WTC11 (cell line): ENCODE measurements around the gene TRIM9. TPM values are rescaled to one million over a fixed set of nuclear protein-coding genes. Genes with fewer than 3 reads are reported as not detected.

ENCODE experiments used
- CREB1 ChIP-seq: sonication (generic); formaldehyde crosslinking; IDR thresholded peaks from 2 replicates; pipeline ENCODE4 v1.8.0; 2023; ENCODE audit warnings: mild to moderate bottlenecking, missing genetic modification reagents
- CREM ChIP-seq: sonication (generic); formaldehyde crosslinking; IDR thresholded peaks from 2 replicates; pipeline ENCODE4 v1.8.1; 2022; ENCODE audit warnings: mild to moderate bottlenecking, missing genetic modification reagents, moderate library complexity
- EMX1 ChIP-seq: fragments of 250-450 bp; sonication (Bioruptor Pico); IDR thresholded peaks from 2 replicates; pipeline ENCODE4 v1.8.0; 2021; ENCODE audit warnings: mild to moderate bottlenecking
- IRF1 ChIP-seq: sonication (generic); formaldehyde crosslinking; IDR thresholded peaks from 2 replicates; pipeline ENCODE4 v1.8.0; 2023; ENCODE audit warnings: missing genetic modification reagents
- MYBL2 ChIP-seq: sonication (generic); formaldehyde crosslinking; IDR thresholded peaks from 2 replicates; pipeline ENCODE4 v1.8.1; 2023; ENCODE audit warnings: mild to moderate bottlenecking, moderate library complexity, missing genetic modification reagents
- NFE2L1 ChIP-seq: sonication (generic); formaldehyde crosslinking; IDR thresholded peaks from 2 replicates; pipeline ENCODE4 v1.8.1; 2023; ENCODE audit warnings: missing genetic modification reagents
- NR2C2 ChIP-seq: sonication (generic); formaldehyde crosslinking; IDR thresholded peaks from 2 replicates; pipeline ENCODE4 v1.8.0; 2022; ENCODE audit warnings: mild to moderate bottlenecking, missing genetic modification reagents
- SMAD3 ChIP-seq: sonication (generic); formaldehyde crosslinking; IDR thresholded peaks from 2 replicates; pipeline ENCODE4 v1.8.0; 2022; ENCODE audit warnings: missing genetic modification reagents, mild to moderate bottlenecking, borderline replicate concordance
- SP1 ChIP-seq: sonication (generic); formaldehyde crosslinking; conservative IDR thresholded peaks from 2 replicates; pipeline ENCODE4 v1.8.1; 2022; ENCODE audit warnings: missing genetic modification reagents
- TP53 ChIP-seq: sonication (generic); formaldehyde crosslinking; IDR thresholded peaks from 2 replicates; pipeline ENCODE4 v1.8.1; 2023; ENCODE audit warnings: mild to moderate bottlenecking, missing genetic modification reagents
- USF1 ChIP-seq: sonication (generic); formaldehyde crosslinking; IDR thresholded peaks from 2 replicates; pipeline ENCODE4 v1.8.0; 2022; ENCODE audit warnings: mild to moderate bottlenecking, missing genetic modification reagents
- USF2 ChIP-seq: sonication (generic); formaldehyde crosslinking; IDR thresholded peaks from 2 replicates; pipeline ENCODE4 v1.8.1; 2023; ENCODE audit warnings: mild to moderate bottlenecking, missing genetic modification reagents, moderate library complexity
- ZBTB21 ChIP-seq: sonication (generic); formaldehyde crosslinking; IDR thresholded peaks from 2 replicates; pipeline ENCODE4 v1.8.1; 2023; ENCODE audit warnings: mild to moderate bottlenecking, missing genetic modification reagents, borderline replicate concordance
- ZBTB43 ChIP-seq: sonication (generic); formaldehyde crosslinking; IDR thresholded peaks from 2 replicates; pipeline ENCODE4 v1.8.1; 2023; ENCODE audit warnings: mild to moderate bottlenecking, missing genetic modification reagents
- ZNF219 ChIP-seq: sonication (generic); formaldehyde crosslinking; IDR thresholded peaks from 2 replicates; pipeline ENCODE4 v1.8.0; 2023; ENCODE audit warnings: missing genetic modification reagents, mild to moderate bottlenecking, borderline replicate concordance
- ZNF396 ChIP-seq: fragments of 250-450 bp; sonication (Bioruptor Pico); IDR thresholded peaks from 2 replicates; pipeline ENCODE4 v1.8.0; 2021; ENCODE audit warnings: mild to moderate bottlenecking, moderate library complexity, borderline replicate concordance
- ZNF416 ChIP-seq: fragments of 250-450 bp; sonication (Bioruptor Pico); IDR thresholded peaks from 2 replicates; pipeline ENCODE4 v1.9.0; 2021; ENCODE audit warnings: mild to moderate bottlenecking, inconsistent platforms
- ZNF425 ChIP-seq: fragments of 250-450 bp; sonication (Bioruptor Pico); conservative IDR thresholded peaks from 2 replicates; pipeline ENCODE4 v1.9.0; 2021; ENCODE audit warnings: mild to moderate bottlenecking
- total RNA-seq: library from RNA; stranded (reverse); gene quantifications from 3 replicates; pipeline ENCODE4 v1.2.3, GENCODE V29; 2021
- TF ChIP-seq, protein P1 (sequence below): sonication (generic); formaldehyde crosslinking; IDR thresholded peaks from 2 replicates; pipeline ENCODE4 v1.8.0; 2022; ENCODE audit warnings: mild to moderate bottlenecking, missing genetic modification reagents
- TF ChIP-seq, protein P2 (sequence below): sonication (generic); formaldehyde crosslinking; conservative IDR thresholded peaks from 2 replicates; pipeline ENCODE4 v1.8.1; 2022; ENCODE audit warnings: mild to moderate bottlenecking, missing genetic modification reagents
- TF ChIP-seq, protein P3 (sequence below): sonication (generic); formaldehyde crosslinking; IDR thresholded peaks from 2 replicates; pipeline ENCODE4 v1.8.1; 2022; ENCODE audit warnings: mild to moderate bottlenecking, moderate library complexity, missing genetic modification reagents

Gene TRIM9
- total RNA-seq, 1 experiment from 2014 or later: 4.0 TPM

- TF ChIP-seq, protein P1, sequence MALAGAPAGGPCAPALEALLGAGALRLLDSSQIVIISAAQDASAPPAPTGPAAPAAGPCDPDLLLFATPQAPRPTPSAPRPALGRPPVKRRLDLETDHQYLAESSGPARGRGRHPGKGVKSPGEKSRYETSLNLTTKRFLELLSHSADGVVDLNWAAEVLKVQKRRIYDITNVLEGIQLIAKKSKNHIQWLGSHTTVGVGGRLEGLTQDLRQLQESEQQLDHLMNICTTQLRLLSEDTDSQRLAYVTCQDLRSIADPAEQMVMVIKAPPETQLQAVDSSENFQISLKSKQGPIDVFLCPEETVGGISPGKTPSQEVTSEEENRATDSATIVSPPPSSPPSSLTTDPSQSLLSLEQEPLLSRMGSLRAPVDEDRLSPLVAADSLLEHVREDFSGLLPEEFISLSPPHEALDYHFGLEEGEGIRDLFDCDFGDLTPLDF: no peak
- TF ChIP-seq ZBTB21: no peak
- TF ChIP-seq USF2: peak; percentile 54; the same call in 1 of the 2 replicates
- no peak for TF ChIP-seq MYBL2
- TF ChIP-seq ZNF396: no peak
- 0 out of 2 replicates have a peak, but pooled peaks have one; percentile 40 for TF ChIP-seq CREM
- peak; percentile 32; the same call in 1 of the 2 replicates for TF ChIP-seq TP53 (CRISPR knock-in tag)
- TF ChIP-seq SP1 (CRISPR knock-in tag): no peak
- TF ChIP-seq, protein P2, sequence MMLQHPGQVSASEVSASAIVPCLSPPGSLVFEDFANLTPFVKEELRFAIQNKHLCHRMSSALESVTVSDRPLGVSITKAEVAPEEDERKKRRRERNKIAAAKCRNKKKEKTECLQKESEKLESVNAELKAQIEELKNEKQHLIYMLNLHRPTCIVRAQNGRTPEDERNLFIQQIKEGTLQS (CRISPR knock-in tag): no peak
- no peak for TF ChIP-seq EMX1 (CRISPR knock-in tag)
- TF ChIP-seq, protein P3, sequence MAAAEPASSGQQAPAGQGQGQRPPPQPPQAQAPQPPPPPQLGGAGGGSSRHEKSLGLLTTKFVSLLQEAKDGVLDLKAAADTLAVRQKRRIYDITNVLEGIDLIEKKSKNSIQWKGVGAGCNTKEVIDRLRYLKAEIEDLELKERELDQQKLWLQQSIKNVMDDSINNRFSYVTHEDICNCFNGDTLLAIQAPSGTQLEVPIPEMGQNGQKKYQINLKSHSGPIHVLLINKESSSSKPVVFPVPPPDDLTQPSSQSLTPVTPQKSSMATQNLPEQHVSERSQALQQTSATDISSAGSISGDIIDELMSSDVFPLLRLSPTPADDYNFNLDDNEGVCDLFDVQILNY (CRISPR knock-in tag): peak; percentile 57; the same call in 1 of the 2 replicates
- TF ChIP-seq IRF1 (CRISPR knock-in tag): no peak
- no peak for TF ChIP-seq ZNF425 (CRISPR knock-in tag)
- no peak for TF ChIP-seq ZNF416 (CRISPR knock-in tag)
- no peak for TF ChIP-seq ZNF219 (CRISPR knock-in tag)
- peak; percentile 60; the same call in 1 of the 2 replicates for TF ChIP-seq USF1
- TF ChIP-seq NR2C2 (CRISPR knock-in tag): peak; percentile 64; the same call in 1 of the 2 replicates
- TF ChIP-seq CREB1: no peak
- 0 out of 2 replicates have a peak, but pooled peaks have one; percentile 42 for TF ChIP-seq ZBTB43
- TF ChIP-seq NFE2L1 (CRISPR knock-in tag): no peak
- no peak for TF ChIP-seq SMAD3 (CRISPR knock-in tag)
Measured at GRCh38 chr14:51093371-51094281, 1.3 kb downstream of the TRIM9 start (continued).
